Lower leg skin (tissue), 4 donors: Measurements from ENCODE around the gene RASA1. TPM values are rescaled to one million over a fixed set of nuclear protein-coding genes. Genes with fewer than 3 reads are reported as not detected.
A peak's percentile ranks its signal among the peaks of the same experiment; 100 is the strongest.

ENCODE experiments used
- DNase-seq, 2 donors: peaks; one replicate each; pipeline ENCODE4 v3.0.0-alpha.2; 2019; ENCODE audit warnings: low spot score in 2 of 2
- H3K4me3 ChIP-seq: fragments of 200-600 bp; sonication (generic); 2 replicates; pipeline ENCODE4 v1.5.1; 2017; ENCODE audit warnings: mild to moderate bottlenecking, low read depth; ENCODE audit not compliant: poor library complexity, severe bottlenecking
- CTCF ChIP-seq, 3 donors: fragments of 450-650 bp; IDR thresholded peaks; one replicate each; pipeline ENCODE4 v1.5.1; 2016; ENCODE audit warnings: antibody characterized with exemption in 3 of 3, mild to moderate bottlenecking in 3 of 3, moderate library complexity in 2 of 3
- POLR2A ChIP-seq, 2 donors: fragments of 450-650 bp; IDR thresholded peaks; one replicate each; pipeline ENCODE4 v1.6.1; 2016 to 2017; ENCODE audit warnings: antibody characterized with exemption in 2 of 2, mild to moderate bottlenecking in 1 of 2, moderate library complexity in 1 of 2
- WGBS, 2 donors: methylation state at CpG; one replicate each; pipeline ENCODE4 v1.1.5; 2018; 5-methylcytosine and 5-hydroxymethylcytosine counted together
- intact Hi-C: fragments of 100-400 bp; cut with DNase I; formaldehyde crosslinking; loops from one replicate; pipeline ENCODE4 v1.15.0; 2023; ENCODE audit warnings: low total_unique reads
- total RNA-seq, 4 donors: library from RNA; depleted of rRNA; stranded (reverse); fragments of >200 nt; gene quantifications; one replicate each; pipeline ENCODE4 v1.1.0, GENCODE V29; 2016

Gene RASA1
- total RNA-seq, 4 donors from 2014 or later = 25.8 to 29.7 (median 28.1) TPM

- 83 to 95% methylated on average over 2 of the region's 2 CpGs for WGBS, 2 donors
- H3K4me3 ChIP-seq = no peak overlapping the region
- TF ChIP-seq CTCF (IDR thresholded peaks at IDR 0.05) (no peak), POLR2A (IDR thresholded peaks at IDR 0.05) (no peak)
- intact Hi-C loops = no loop called here
- no peak for DNase-seq
Observed at GRCh38 chr5:87405472-87406155, 137.9 kb downstream of the RASA1 start.

DNA sequence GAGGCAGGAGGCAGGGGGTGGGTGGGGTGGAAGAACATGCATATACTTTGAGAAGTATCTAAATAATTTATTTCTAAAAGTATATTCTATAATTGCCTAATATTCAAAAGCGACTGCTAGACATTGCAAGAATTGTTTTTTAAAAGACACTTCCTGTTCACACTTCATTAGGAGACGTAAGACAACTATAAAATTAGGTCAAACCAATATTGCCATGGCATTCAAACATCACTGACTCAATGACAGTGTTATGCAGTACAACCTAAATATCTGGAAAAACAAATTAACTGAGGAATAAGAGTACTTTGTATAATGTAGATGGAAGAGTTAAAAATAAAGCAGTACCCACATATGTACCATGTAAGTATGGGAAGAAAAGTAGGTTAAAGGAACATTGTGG lies 140.5 kb downstream of the RASA1 start:
- TF ChIP-seq POLR2A (IDR thresholded peaks at IDR 0.05) (no peak), CTCF (IDR thresholded peaks at IDR 0.05) (no peak)
- 73 to 79% methylated on average over 2 of the region's 2 CpGs for WGBS, 2 donors
- no peak overlapping the region for H3K4me3 ChIP-seq
- intact Hi-C loops = no loop called here
- no peak for DNase-seq

DNA sequence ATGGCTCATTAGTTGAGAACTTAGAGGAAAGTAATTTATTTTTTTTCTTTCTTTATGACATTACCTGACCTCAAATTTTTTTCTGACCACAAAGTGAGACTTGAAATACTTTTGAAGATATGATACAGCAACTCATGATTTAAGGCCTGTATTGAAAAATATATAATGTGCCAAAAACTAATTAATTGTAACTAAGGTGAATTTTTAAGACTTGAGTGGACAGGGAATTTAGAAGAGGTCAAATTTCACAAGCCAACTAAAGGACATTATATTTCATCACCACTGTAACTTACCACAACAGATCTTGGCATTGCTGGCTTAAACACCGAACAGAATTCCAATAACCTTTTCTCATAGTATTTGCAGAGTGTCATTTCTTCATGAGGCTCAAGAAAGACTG lies 143.2 kb downstream of the RASA1 start:
- no peak for TF ChIP-seq CTCF (IDR thresholded peaks at IDR 0.05)
- no peak for TF ChIP-seq POLR2A (IDR thresholded peaks at IDR 0.05)
- WGBS, 2 donors = 73% methylated on average over 1 of the region's 1 CpG
- no peak overlapping the region for H3K4me3 ChIP-seq
- intact Hi-C loops = no loop called here
- no peak for DNase-seq

DNA sequence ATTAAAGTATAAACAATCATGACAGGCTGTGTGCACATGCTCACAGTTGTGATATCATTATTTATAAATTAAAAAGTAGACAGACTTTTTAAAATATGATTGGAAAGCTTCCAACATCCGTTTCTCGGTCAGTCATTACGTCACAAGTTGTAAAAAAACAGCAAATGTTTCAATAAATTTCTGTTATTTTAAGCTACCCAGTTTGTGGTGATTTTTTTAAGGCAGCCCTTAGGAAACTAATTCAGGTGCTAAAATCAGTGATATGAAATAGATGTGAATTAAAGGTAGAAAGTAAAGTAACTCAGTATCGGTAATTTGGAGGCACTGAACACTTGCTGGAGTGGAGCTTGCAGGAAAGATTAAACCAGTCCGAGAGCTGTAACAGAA lies 143.9 kb downstream of the RASA1 start:
- WGBS, 2 donors = 6% methylated on average over 5 of the region's 5 CpGs

DNA sequence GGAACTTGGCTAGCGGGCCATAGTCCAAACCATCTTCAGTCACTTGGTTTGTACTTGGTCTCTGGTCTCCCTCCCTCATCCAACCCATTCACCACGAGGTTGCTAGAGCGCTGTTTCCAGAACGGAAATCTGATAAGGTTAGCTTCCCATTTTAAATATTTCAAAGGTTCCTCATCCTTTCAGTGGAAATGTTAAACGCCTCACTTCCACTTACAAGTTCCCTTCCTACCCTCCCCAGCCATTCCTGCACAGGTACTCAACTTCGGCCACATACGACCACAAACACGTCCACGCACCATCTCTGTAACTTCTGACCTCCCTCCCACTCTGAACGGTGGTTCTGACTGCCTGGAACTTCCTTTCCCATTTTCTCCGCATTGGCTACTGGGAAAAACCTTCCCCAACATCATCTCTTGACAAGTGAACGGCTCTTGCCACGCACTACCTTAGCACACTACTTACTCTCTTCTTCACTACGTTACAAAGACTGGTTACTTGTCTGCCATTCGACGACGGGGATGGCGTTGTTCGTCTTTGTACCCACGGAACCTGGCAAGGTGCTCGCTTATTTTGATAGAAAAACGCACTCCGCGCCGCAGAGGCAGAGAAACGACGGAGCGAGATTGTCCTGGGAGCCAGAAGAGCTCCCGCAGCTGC lies 144.4 kb downstream of the RASA1 start:
- intact Hi-C loops = no loop called here
- peak in 1 of 2 donors; percentile 28 for DNase-seq
- H3K4me3 ChIP-seq = peak overlapping the region; percentile 63
- TF ChIP-seq CTCF (IDR thresholded peaks at IDR 0.05) = no peak
- WGBS, 2 donors = 0 to 1% methylated on average over 29 of the region's 29 CpGs

More for the DNA sequence above, 143.9 kb downstream of the RASA1 start:
- no peak for TF ChIP-seq POLR2A (IDR thresholded peaks at IDR 0.05)
- TF ChIP-seq CTCF (IDR thresholded peaks at IDR 0.05) = no peak
- no peak for DNase-seq
- intact Hi-C loops = no loop called here
- H3K4me3 ChIP-seq = peak overlapping the region; percentile 63
